HepG2 (cell line): ENCODE data around the gene CDK8. TPM values are rescaled to one million over a fixed set of nuclear protein-coding genes. Genes with fewer than 3 reads are reported as not detected.
"Not testable (repeated sequence)": the region's sequence is repeated elsewhere in the genome, so short reads cannot be mapped to it uniquely, and the experiment has no call there.

Experiments
- ATAC-seq: fragments of 200-7000 bp; cut with Tn5 transposase; 3 replicates; pipeline ENCODE4 v1.9.1; 2020; ENCODE audit warnings: mild to moderate bottlenecking, moderate library complexity
- BruUV-seq: library from RNA; stranded (reverse); fragments of 400-500 nt; replicated peaks from 2 replicates; lab custom pipeline; 2021; lab: Mats Ljungman, UMichigan
- CTCF ChIA-PET: fragments of 300-600 bp; formaldehyde crosslinking; extraction: SDS; loops from one replicate; lab custom pipeline; 2021; ENCODE audit warnings: low total read pairs, inconsistent platforms, low intra/inter-chr PET ratio; lab: Yijun Ruan, JAX
- POLR2A ChIA-PET: fragments of 350-600 bp; sonication (Branson Sonifier 250); formaldehyde crosslinking; loops from one replicate; lab custom pipeline; 2020; ENCODE audit warnings: antibody characterized with exemption, inconsistent platforms; lab: Yijun Ruan, JAX
- DNase-seq: peaks from one replicate; pipeline ENCODE4 v3.0.0-alpha.2; 2015; ENCODE audit warnings: low spot score
- FAIRE-seq: peaks from 3 replicates; lab custom pipeline; 2011; peaks lifted over from hg19 to GRCh38; lab: Jason Lieb, UNC
- H2AFZ ChIP-seq: one replicate; pipeline ENCODE4 v1.6.1; 2011; ENCODE audit warnings: low read length, inconsistent platforms
- H3K27ac ChIP-seq: fragments of 300-600 bp; 3 replicates; pipeline ENCODE4 v1.8.0; 2011; ENCODE audit warnings: mixed run types, mild to moderate bottlenecking, mixed read lengths, low read length, inconsistent platforms; ENCODE audit not compliant: insufficient read depth; ENCODE audit errors: extremely low read length
- H3K27me3 ChIP-seq, 2 experiments: fragments of 200-600 bp in 1 of 2; 2 replicates in 1 of 2; 3 replicates in 1 of 2; pipeline versions ENCODE4 v1.6.0 to v1.8.0; 2011; ENCODE audit warnings: low read length in 2 of 2, mild to moderate bottlenecking in 2 of 2, moderate library complexity in 2 of 2, inconsistent platforms in 1 of 2; ENCODE audit not compliant: insufficient read depth in 2 of 2, control insufficient read depth in 1 of 2
- H3K36me3 ChIP-seq, 2 experiments: fragments of 200-600 bp in 1 of 2; replicated peaks in 1 of 2; 2 replicates in 1 of 2; 3 replicates in 1 of 2; pipeline versions ENCODE4 v1.5.1 to v1.8.0; 2011; ENCODE audit warnings: low read length in 2 of 2, inconsistent platforms in 1 of 2; ENCODE audit not compliant: insufficient read depth in 2 of 2, control insufficient read depth in 1 of 2
- H3K4me1 ChIP-seq: 2 replicates; pipeline ENCODE4 v1.5.1; 2012; ENCODE audit warnings: low read length, inconsistent platforms; ENCODE audit not compliant: insufficient read depth
- H3K4me2 ChIP-seq: 2 replicates; pipeline ENCODE4 v1.6.0; 2011; ENCODE audit warnings: low read depth, low read length, inconsistent platforms
- H3K4me3 ChIP-seq, 3 experiments: fragments of 200-600 bp in 1 of 3; sonication (generic), shearing (Covaris generic) in 1 of 3; replicated peaks in 1 of 3; 2 replicates each; pipeline ENCODE4 v1.5.1; 2011 to 2016; ENCODE audit warnings: low read length in 3 of 3, inconsistent platforms in 2 of 3, low read depth in 2 of 3, mild to moderate bottlenecking in 2 of 3, control low read depth in 1 of 3, mixed read lengths in 1 of 3; ENCODE audit not compliant: insufficient read depth in 1 of 3
- H3K79me2 ChIP-seq: one replicate; pipeline ENCODE4 v1.6.1; 2011; ENCODE audit warnings: low read length, inconsistent platforms; ENCODE audit not compliant: insufficient read depth
- H3K9ac ChIP-seq: 2 replicates; pipeline ENCODE4 v1.6.0; 2011; ENCODE audit warnings: mild to moderate bottlenecking, low read depth, low read length, inconsistent platforms; ENCODE audit not compliant: insufficient read depth
- H3K9me3 ChIP-seq: 2 replicates; pipeline ENCODE4 v1.5.1; 2012; ENCODE audit warnings: mild to moderate bottlenecking, low read length
- H4K20me1 ChIP-seq: 2 replicates; pipeline ENCODE4 v1.6.0; 2011; ENCODE audit warnings: inconsistent platforms, mild to moderate bottlenecking, low read length, moderate library complexity; ENCODE audit not compliant: insufficient read depth
- KDM5A ChIP-seq: fragments of 200-600 bp; sonication (generic); IDR thresholded peaks from 2 replicates; pipeline ENCODE4 v1.7.0; 2018; ENCODE audit warnings: antibody characterized with exemption, mild to moderate bottlenecking, low read length, borderline replicate concordance
- MAFF ChIP-seq: IDR thresholded peaks from 2 replicates; pipeline ENCODE4 v1.6.1; 2011; ENCODE audit warnings: low read depth, low read length, improper control_type of control experiment
- MAFK ChIP-seq, 2 experiments: IDR thresholded peaks in 1 of 2; conservative IDR thresholded peaks in 1 of 2; 2 replicates each; pipeline ENCODE4 v1.6.1; 2011; ENCODE audit warnings: improper control_type of control experiment in 2 of 2, low read length in 2 of 2
- PCBP1 ChIP-seq: fragments of 200-400 bp; formaldehyde crosslinking; IDR thresholded peaks from 2 replicates; pipeline ENCODE4 v1.6.1; 2017; ENCODE audit warnings: mild to moderate bottlenecking, low read depth, low read length, borderline replicate concordance
- SNAPC2 ChIP-seq: sonication (generic); formaldehyde crosslinking; IDR thresholded peaks from 2 replicates; pipeline ENCODE4 v1.8.1; 2022; ENCODE audit warnings: mild to moderate bottlenecking, missing genetic modification reagents
- ZBTB38 ChIP-seq: sonication (generic); formaldehyde crosslinking; IDR thresholded peaks from 2 replicates; pipeline ENCODE4 v1.5.1; 2020; ENCODE audit warnings: mild to moderate bottlenecking, missing genetic modification reagents
- WGBS: methylation state at CpG from one replicate; pipeline ENCODE4 v1.1.6; 2017; ENCODE audit warnings: low lambda C conversion rate; 5-methylcytosine and 5-hydroxymethylcytosine counted together
- in situ Hi-C: cut with HindIII; loops from 2 replicates; pipeline ENCODE4 v1.10.0; 2017; ENCODE audit warnings: low pct_unique_long_range_greater_than_20kb; ENCODE audit not compliant: extremely low pct_ligation_motif_present
- intact Hi-C: fragments of 100-400 bp; cut with micrococcal nuclease; formaldehyde crosslinking; loops from one replicate; pipeline ENCODE4 v1.10.0; 2022; ENCODE audit not compliant: unreplicated experiment
- polyA plus RNA-seq, 8 experiments: library from polyadenylated mRNA; depleted of rRNA in 3 of 8; stranded (reverse) in 7 of 8; unstranded in 1 of 8; fragments of >200 nt; fragmentation: Illumina TruSeq in 4 of 8; extraction: Trizol in 4 of 8; gene quantifications; 2 replicates each; pipeline versions ENCODE4 v1.2.1 to v1.2.3, GENCODE V29; 2011 to 2016; ENCODE audit warnings: low read depth in 4 of 8, missing spikeins in 1 of 8, mixed read lengths in 1 of 8; ENCODE audit not compliant: insufficient read depth in 1 of 8
- total RNA-seq, 5 experiments: library from RNA; depleted of rRNA; stranded (reverse); fragments of >200 nt; fragmentation: Illumina TruSeq; extraction: Trizol; gene quantifications; 2 replicates each; pipeline ENCODE4 v1.2.3, GENCODE V29; 2016; ENCODE audit warnings: low read depth in 1 of 5
- TF ChIP-seq, protein P1 (sequence below): sonication (generic); formaldehyde crosslinking; IDR thresholded peaks from 2 replicates; pipeline ENCODE4 v1.8.1; 2023; ENCODE audit warnings: mild to moderate bottlenecking, missing genetic modification reagents
- TF ChIP-seq, protein P2 (sequence below): sonication (generic); formaldehyde crosslinking; IDR thresholded peaks from 2 replicates; pipeline ENCODE4 v1.4.0; 2020; ENCODE audit warnings: missing genetic modification reagents

CDK8 gene
- total and polyA plus RNA-seq, 2 of the 13 experiments (the other 11 are each of a cell fraction or from before 2014, with no cell fraction given) = 15.8 to 16.4 TPM

DNA sequence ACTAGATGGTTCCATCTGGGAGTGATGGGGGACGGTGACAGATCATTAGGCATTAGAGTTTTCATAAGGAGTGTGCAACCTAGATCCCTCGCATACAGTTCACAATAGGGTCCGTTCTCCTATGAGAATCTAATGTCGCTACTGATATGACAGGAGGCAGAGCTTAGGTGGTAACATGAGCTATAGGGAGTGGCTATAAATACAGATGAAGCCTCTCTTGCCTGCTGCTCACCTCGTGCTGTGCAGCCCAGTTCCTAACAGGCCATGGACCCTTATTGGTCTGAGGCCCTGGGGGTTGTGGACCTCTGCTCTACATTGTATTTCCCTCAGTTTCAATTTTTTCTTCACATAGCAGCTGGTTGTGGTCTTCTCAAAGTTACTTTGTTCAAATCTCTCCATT is 56.5 kb downstream of the CDK8 start (continued):
- TF ChIP-seq, protein P1, sequence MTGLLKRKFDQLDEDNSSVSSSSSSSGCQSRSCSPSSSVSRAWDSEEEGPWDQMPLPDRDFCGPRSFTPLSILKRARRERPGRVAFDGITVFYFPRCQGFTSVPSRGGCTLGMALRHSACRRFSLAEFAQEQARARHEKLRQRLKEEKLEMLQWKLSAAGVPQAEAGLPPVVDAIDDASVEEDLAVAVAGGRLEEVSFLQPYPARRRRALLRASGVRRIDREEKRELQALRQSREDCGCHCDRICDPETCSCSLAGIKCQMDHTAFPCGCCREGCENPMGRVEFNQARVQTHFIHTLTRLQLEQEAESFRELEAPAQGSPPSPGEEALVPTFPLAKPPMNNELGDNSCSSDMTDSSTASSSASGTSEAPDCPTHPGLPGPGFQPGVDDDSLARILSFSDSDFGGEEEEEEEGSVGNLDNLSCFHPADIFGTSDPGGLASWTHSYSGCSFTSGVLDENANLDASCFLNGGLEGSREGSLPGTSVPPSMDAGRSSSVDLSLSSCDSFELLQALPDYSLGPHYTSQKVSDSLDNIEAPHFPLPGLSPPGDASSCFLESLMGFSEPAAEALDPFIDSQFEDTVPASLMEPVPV = no peak
- TF ChIP-seq, protein P2, sequence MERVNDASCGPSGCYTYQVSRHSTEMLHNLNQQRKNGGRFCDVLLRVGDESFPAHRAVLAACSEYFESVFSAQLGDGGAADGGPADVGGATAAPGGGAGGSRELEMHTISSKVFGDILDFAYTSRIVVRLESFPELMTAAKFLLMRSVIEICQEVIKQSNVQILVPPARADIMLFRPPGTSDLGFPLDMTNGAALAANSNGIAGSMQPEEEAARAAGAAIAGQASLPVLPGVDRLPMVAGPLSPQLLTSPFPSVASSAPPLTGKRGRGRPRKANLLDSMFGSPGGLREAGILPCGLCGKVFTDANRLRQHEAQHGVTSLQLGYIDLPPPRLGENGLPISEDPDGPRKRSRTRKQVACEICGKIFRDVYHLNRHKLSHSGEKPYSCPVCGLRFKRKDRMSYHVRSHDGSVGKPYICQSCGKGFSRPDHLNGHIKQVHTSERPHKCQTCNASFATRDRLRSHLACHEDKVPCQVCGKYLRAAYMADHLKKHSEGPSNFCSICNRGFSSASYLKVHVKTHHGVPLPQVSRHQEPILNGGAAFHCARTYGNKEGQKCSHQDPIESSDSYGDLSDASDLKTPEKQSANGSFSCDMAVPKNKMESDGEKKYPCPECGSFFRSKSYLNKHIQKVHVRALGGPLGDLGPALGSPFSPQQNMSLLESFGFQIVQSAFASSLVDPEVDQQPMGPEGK = no peak
- no peak for TF ChIP-seq PCBP1
- TF ChIP-seq ZBTB38 = no peak
- no peak for TF ChIP-seq SNAPC2 (CRISPR knock-in tag)
- no peak for TF ChIP-seq KDM5A

DNA sequence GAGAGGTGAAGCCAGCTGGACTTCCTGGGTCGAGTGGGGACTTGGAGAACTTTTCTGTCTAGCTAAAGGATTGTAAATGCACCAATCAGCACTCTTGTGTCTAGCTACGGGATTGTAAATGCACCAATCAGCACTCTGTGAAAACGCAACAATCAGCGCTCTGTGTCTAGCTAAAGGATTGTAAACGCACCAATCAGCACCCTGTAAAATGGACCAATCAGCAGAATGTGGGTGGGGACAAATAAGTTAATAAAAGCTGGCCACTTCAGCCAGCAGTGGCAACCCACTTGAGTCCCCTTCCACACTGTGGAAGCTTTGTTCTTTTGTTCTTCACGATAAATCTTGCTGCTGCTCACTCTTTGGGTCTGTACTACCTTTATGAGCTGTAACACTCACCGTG is 58.1 kb downstream of the CDK8 start:
- H3K27me3 ChIP-seq, H3K9ac ChIP-seq, H3K4me3 ChIP-seq, in situ Hi-C loops, H3K36me3 ChIP-seq, intact Hi-C loops, ATAC-seq, H2AFZ ChIP-seq, DNase-seq, CTCF ChIA-PET, BruUV-seq, POLR2A ChIA-PET, H3K27ac ChIP-seq, H4K20me1 ChIP-seq, FAIRE-seq, H3K9me3 ChIP-seq, H3K4me2 ChIP-seq: not testable (repeated sequence)
- H3K79me2 ChIP-seq = peaks cover 35% of the 10 kb centered on the region
- WGBS = 86% methylated on average over 7 of the region's 7 CpGs
- H3K4me1 ChIP-seq = peaks cover 12% of the 10 kb centered on the region
- TF ChIP-seq MAFF = peak; percentile 7; the same call in 1 of the 2 replicates
- TF ChIP-seq MAFK (conservative IDR thresholded peaks at IDR 0.05 in 1 of 2, IDR thresholded peaks at IDR 0.05 in 1 of 2; ENCODE audit: low read length in 2 of 2) = 0 out of 4 replicates have a peak, but pooled peaks of 1 of the 2 experiments have one; percentile 5
